Activated CD4-positive, CD25-positive, alpha-beta regulatory T cell treated with anti-CD3 and anti-CD28 coated beads, Interleukin-2, amount 50 U/mL, for 72 hours (primary cell): ENCODE data around the gene AGPAT4.

Source experiments
- DNase-seq: peaks from one replicate; pipeline ENCODE4 v3.0.0; 2021

AGPAT4 gene

DNA sequence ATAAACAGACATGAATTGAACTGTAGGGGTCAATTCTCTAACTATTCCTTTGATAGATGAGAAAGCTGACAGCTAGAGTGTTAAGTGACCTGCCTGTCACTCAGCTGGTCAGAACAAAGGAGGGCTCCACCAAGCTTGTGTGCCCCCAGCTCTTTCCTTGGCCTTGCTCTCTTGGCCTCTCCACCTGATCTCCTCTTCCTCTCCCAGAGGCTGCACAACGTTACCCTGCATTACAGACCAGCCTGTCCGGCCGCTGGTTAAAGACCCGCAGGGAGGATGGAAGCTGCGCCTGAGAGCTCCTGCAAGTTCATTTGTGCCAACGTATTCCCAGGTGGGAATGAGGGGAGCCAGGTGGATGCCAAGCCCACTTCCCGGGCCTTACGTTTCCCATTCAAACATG, 22.5 kb downstream of the AGPAT4 start:
- DNase-seq, result no peak

- no peak for DNase-seq
Measured at GRCh38 chr6:161249327-161249726, 24.5 kb downstream of the AGPAT4 start.

- DNase-seq, result no peak
Measured at GRCh38 chr6:161246725-161247124, 27.1 kb downstream of the AGPAT4 start.

DNA sequence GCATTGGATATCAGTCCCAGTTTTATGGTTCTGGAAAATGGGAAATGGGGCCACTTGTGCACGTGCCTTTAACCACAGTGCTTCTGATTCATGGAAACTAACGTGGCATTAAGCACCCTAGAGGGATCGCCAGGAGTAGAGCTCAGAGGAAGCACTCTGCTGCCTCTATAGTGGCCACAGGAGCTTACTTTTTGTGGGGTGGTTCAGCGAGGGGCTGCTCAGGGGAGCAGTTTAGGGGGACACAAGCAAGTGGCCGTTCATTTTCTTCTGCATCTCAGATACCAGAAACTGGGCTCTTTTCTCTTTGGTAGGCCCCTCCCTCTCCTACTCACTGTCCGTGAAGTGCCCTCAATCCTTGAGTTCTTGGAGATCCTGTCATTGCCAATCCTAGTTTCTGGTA, 28.5 kb downstream of the AGPAT4 start:
- DNase-seq, result no peak

GRCh38 chr6:161244725-161245124, 29.1 kb downstream of the AGPAT4 start:
- no peak for DNase-seq

DNA sequence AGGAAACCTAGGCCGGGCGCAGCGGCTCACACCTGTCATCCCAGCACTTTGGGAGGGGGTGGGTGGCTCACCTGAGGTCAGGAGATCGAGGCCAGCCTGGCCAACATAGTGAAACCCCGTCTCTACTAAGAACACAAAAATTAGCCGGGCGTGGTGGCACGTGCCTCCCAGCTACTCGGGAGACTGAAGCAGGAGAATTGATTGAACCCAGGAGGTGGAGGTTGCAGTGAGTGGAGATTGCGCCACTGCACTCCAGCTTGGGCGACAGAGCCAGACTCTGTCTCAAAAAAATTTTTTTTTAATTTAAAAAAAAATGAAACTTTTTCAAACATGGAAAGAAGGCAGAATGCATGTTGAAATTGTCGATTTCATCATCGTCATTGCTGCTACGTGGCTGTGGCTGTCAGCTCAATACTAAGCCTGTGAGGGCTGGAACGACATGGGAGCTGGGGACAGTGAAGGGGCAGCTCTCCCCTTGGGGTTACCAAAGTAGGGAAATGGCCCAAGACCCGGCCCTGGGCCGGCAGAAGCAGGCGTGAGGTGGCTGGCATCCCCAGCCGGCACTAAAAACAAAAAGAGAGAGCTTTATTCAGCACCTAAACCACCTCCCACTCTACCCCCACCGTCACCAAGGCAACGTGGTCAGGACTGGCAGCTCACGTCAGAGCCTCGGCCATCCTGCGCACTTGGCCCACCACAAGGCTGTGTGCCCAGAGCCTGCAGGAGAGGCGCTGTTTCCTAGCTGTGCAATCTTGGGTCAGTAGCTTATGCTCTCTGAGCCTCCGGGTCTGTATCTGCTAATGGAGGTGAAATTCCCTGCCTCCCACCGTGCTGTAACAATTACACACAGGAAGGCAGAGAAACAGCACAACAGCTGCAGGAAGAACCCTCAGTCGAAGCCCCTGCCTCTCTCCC, 30.8 kb downstream of the AGPAT4 start:
- DNase-seq, result no peak

GRCh38 chr6:161242113-161242512, 31.7 kb downstream of the AGPAT4 start:
- no peak for DNase-seq

- DNase-seq, result no peak
Measured at GRCh38 chr6:161239001-161239400, 34.9 kb downstream of the AGPAT4 start.

DNA sequence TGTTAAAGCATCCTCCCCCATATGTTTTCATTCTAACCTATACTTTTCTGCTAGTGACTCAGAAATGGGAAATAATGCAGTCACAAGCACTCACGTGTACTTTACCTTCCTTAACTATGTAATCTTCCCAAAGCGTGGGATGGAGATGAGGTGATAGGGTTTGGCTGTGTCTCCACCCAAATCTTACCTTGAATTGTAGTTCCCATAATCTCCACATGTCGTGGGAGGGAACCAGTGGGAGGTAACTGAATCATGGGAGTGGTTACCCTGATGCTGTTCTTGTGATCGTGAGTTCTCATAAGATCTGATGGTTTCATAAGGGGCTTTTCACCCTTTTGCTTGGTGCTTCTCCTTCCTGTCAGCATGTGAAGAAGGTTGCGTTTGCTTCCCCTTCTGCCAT, 35.4 kb downstream of the AGPAT4 start:
- DNase-seq, result no peak

GRCh38 chr6:161238081-161238480, 35.8 kb downstream of the AGPAT4 start:
- no peak for DNase-seq

- no peak for DNase-seq
Measured at GRCh38 chr6:161237176-161237575, 36.7 kb downstream of the AGPAT4 start.

DNA sequence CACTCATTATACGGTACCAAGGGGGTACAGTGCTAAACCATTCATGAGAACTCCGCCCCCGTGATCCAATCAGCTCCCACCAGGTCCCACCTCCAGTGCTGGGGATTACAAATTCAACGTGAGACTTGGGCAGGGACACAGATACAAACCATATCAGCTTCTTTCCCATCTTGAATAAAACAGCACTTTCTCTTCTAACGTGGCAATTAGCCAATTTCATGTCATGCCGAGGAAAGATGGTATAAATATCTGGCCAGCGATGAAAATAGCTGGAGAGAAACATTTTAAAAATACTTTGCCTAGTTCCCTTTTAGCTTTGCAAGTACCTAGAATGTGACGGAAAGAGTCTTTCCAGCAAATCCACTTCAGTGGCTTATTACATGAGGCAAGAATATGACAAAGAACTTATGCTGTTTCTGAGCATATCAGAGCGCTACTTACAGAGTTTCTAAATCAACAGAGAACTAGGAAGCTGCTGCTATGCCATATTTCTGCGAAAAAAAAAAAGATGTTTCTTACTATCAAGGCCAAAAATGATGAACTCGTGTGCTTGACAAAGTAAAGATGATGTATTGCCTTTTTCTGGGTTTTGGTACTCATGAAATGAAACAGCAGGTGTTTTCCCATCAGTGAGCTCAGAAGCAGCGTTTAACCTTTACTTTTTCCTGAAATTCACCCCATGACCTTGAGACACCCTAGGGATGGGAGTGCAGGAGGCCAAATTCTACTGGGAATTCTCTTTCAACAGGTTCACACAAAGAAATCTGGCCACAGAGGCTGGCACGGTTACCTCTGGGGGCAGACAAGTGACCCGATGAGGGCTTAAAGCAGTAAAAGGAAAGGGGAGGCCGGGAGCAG, 37.9 kb downstream of the AGPAT4 start:
- no peak for DNase-seq

DNA sequence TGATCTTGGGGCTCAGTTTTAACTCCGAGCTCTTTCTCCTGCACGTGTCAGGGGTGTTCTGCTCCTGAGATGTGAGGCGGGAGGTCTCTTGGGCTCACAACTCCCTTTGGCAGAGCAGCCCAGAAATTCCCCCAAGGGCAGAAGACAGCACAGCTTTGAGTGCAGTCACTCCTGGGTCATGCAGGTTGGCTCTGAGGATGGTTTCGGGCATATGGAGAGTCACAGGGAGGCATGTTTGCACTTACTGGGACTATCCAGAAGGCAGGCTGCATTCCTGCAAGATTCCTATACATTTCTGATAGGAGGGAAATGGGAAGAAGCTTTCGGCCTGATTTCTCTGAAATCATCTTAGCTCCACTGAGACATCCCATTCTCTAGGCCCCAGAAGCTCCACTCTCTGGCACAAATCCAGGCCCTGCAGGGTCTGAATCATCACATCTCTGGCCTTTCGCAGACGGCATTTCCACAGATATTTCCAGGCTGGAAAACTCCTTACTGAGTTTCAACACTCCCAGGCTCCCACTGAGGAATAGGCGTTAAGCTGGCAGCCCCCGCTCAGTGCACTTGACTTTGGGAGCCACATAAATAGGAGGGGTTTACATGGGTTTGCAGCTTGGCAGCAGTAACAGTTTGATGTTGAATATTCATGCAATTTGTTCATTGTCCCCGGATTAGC, 39.7 kb downstream of the AGPAT4 start:
- DNase-seq, result no peak

DNA sequence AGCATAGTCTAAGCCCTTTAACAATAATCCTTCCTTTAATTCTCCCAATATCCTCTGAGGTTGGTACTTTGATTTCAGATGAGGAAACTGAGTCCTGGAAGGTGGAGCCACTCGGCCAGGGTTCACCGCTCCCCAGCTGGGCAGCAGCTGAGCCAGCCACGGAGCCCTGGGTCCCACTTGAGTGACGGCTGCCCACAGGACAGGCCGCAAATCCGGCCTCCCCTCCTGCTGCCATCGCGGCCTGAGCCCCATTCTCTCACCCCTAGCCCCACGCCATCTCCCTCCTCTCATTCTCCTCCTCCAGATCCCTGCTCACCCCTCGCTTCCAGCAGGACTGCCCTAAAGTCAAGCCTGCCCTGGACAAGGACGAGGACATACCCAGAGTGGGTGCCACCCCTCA, 41.4 kb downstream of the AGPAT4 start:
- no peak for DNase-seq

- DNase-seq, result no peak
Measured at GRCh38 chr6:161232010-161232409, 41.9 kb downstream of the AGPAT4 start.

DNA sequence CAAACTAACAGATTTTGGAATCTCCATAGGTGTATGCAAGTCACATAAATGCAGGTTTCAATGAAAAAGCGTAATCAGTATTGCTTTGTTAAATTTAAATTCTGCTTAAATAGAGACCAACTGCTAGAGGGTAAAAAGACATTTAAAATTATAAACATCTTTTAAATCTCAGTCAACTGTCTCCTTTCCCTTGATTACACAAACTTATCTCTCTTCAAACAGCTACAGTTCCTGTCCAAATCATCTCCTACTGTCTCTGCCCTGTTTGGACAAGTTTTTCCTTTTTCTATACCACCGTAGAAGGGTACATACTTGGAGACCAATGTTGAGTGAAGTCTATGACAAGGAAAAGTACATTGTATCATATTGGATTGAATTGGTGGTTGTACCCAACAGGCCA, 43.5 kb downstream of the AGPAT4 start:
- no peak for DNase-seq

DNA sequence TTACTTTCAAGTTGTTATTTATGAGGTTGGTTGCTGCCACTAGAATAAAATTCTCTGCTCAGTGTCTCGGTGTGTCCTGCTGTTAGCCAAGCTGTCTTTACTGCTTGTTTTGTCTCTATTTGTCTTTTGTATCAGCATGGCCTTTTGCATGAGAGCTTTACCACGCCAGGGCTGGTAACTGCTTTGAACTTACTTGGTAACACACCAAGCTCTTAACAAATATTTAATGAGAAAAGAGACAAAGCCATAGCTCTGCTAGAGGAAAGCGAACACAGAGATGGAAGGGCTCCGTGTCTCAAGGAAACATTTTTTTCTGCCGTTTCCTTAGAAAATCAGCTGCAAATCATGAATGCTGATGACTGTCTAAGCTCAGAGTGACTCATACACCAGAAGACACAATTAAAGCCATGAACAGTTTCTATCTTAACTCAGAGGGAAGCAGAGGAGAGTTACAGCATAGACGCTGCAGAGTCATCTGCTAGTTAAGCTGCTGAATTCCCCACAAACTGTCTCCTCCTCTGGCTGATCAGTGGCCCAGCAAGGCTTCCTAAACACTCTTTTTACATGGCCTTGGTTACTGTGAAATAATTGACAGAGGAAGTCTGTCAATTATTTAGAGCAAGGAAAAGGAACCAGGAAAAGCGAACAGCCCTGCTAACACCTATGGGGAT, 44.8 kb downstream of the AGPAT4 start:
- DNase-seq, result no peak

GRCh38 chr6:161228096-161228495, 45.8 kb downstream of the AGPAT4 start:
- no peak for DNase-seq

DNA sequence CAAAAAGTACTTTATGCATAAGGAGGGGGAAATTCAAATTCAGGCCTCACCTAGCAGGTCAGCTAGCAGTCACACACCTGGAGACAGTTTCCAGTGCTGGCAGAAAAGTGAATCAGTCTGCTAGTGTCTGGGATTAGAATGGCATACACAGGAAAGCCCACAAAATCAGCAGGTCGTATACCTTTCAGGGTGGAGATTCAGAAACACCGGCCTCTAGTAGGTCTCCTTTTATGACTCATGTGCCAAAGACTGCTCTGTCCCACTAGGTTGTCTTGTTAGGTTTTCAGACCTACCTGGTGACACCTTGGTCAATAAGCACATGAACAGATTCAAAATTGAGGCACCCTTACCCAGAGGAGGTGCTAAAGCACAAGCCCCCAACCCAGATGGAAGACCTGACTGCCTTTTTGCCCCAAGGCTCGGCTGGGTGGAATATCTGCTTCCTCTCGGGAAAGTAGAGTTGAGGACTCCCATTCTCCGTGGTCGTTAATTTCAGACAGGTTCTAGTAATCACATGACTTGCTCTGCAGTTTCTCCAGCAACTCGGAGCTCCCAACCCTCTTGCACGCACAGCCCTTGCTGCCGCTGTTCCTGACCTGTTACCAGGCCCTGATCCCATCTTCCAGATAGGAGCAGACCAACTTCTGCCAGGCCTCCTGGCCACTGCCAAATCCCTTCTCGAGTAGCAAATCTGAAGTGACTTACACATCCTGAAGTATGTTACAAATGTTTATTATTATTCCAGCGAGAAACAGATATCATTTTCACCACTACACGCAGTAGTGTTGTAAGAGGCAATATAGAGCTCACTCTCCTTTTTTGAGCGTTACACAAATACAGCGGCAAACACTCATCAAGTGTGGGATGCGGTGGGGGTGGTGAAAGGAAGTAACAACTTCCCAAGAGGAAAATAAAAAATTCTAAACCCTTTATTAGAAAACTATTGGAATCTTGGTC, 46.6 kb downstream of the AGPAT4 start:
- DNase-seq, result no peak

- no peak for DNase-seq
Measured at GRCh38 chr6:161226009-161226964, 47.6 kb downstream of the AGPAT4 start.

- no peak for DNase-seq
Measured at GRCh38 chr6:161225681-161226008, 48.2 kb downstream of the AGPAT4 start.
